Neural progenitor cell (in vitro differentiated cells): ENCODE results near the gene GABRG3. TPM values are rescaled to one million over a fixed set of nuclear protein-coding genes. Genes with fewer than 3 reads are reported as not detected.

Source experiments
- DNase-seq: peaks from one replicate; pipeline ENCODE4 v3.0.0-alpha.2; 2016; ENCODE audit warnings: low spot score
- H2AFZ ChIP-seq: fragments of 200-600 bp; sonication (generic); replicated peaks from 2 replicates; pipeline ENCODE4 v1.6.1; 2016; ENCODE audit warnings: antibody characterized with exemption
- H3F3A ChIP-seq: fragments of 200-600 bp; sonication (generic); 2 replicates; pipeline ENCODE4 v1.6.1; 2016; ENCODE audit warnings: antibody characterized with exemption, low read depth
- H3K27ac ChIP-seq: fragments of 200-600 bp; sonication (generic); 2 replicates; pipeline ENCODE4 v1.5.1; 2016; ENCODE audit warnings: mild to moderate bottlenecking
- H3K27me3 ChIP-seq: fragments of 200-600 bp; sonication (generic); 2 replicates; pipeline ENCODE4 v1.6.1; 2016; ENCODE audit warnings: mild to moderate bottlenecking, moderate library complexity
- H3K36me3 ChIP-seq: fragments of 200-600 bp; sonication (generic); 2 replicates; pipeline ENCODE4 v1.5.1; 2016
- H3K4me1 ChIP-seq: fragments of 200-600 bp; sonication (generic); 2 replicates; pipeline ENCODE4 v1.6.1; 2016; ENCODE audit warnings: mixed run types
- H3K4me2 ChIP-seq: fragments of 200-600 bp; sonication (generic); 2 replicates; pipeline ENCODE4 v1.6.1; 2016
- H3K4me3 ChIP-seq: fragments of 200-600 bp; sonication (generic); 2 replicates; pipeline ENCODE4 v1.5.1; 2016
- H3K79me2 ChIP-seq: fragments of 200-600 bp; sonication (generic); 2 replicates; pipeline ENCODE4 v1.6.1; 2016; ENCODE audit warnings: low read depth
- H3K9ac ChIP-seq: fragments of 200-600 bp; sonication (generic); 2 replicates; pipeline ENCODE4 v1.6.1; 2016
- H3K9me3 ChIP-seq: fragments of 200-600 bp; sonication (generic); 2 replicates; pipeline ENCODE4 v1.5.1; 2016; ENCODE audit warnings: low read depth
- H4K20me1 ChIP-seq: fragments of 200-600 bp; sonication (generic); 2 replicates; pipeline ENCODE4 v1.6.1; 2016; ENCODE audit warnings: low read depth
- H3K27ac Mint-ChIP-seq: 3 replicates; pipeline ENCODE4 v1.8.0; 2021; ENCODE audit warnings: mixed read lengths
- H3K27me3 Mint-ChIP-seq: 2 replicates; pipeline ENCODE4 v1.8.0; 2022; ENCODE audit warnings: low read depth, mild to moderate bottlenecking, inconsistent platforms, moderate library complexity, mixed read lengths; ENCODE audit not compliant: insufficient read depth
- H3K36me3 Mint-ChIP-seq: 3 replicates; pipeline ENCODE4 v1.8.0; 2021; ENCODE audit warnings: mixed read lengths
- H3K4me1 Mint-ChIP-seq: 3 replicates; pipeline ENCODE4 v1.8.0; 2021; ENCODE audit warnings: mixed read lengths
- H3K4me3 Mint-ChIP-seq: 3 replicates; pipeline ENCODE4 v1.8.0; 2021; ENCODE audit warnings: mild to moderate bottlenecking, moderate library complexity, mixed read lengths
- H3K9me3 Mint-ChIP-seq: 3 replicates; pipeline ENCODE4 v1.8.0; 2020; ENCODE audit warnings: mixed read lengths
- EZH2 ChIP-seq: fragments of 200-600 bp; sonication (generic); IDR thresholded peaks from 2 replicates; pipeline ENCODE4 v1.6.1; 2017; ENCODE audit warnings: antibody characterized with exemption, mild to moderate bottlenecking, moderate library complexity
- EZH2phosphoT487 ChIP-seq: fragments of 200-600 bp; sonication (generic); IDR thresholded peaks from 2 replicates; pipeline ENCODE4 v1.6.1; 2017; ENCODE audit warnings: antibody characterized with exemption
- total RNA-seq: library from RNA; depleted of rRNA; stranded (reverse); fragments of >200 nt; gene quantifications from 2 replicates; pipeline ENCODE4 v1.2.3, GENCODE V29; 2015; ENCODE audit warnings: low replicate concordance
- TF ChIP-seq, protein P1 (sequence below): fragments of 200-600 bp; sonication (generic); IDR thresholded peaks from 2 replicates; pipeline ENCODE4 v1.5.1; 2017; ENCODE audit warnings: antibody characterized with exemption, mild to moderate bottlenecking

GABRG3 gene
- total RNA-seq, 1 donor from 2014 or later = 3.4 TPM

DNA sequence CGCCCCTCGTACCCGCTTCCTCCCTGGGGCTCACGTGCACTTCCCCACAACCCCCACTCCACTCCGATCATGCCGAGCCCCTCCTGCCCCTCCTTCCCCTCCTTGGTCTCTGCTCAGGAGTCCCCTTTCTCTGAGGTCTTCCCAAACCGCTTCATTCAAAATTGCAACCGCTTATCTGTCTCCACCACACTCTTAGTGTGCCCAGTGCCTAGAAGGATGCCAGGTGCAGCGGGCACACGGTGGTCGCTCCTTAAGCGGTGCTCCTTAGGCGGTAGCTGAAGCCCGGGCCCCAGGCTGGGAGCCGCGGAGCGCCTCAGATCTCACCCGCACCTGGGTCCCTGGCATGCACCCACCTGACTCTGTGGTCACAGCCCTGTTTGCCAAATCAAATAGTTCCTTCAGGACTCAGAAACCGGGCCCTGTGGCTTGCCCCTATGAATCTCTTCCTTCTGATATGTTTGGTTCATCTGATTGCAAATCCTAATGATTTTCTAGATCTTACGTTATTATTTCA lies 603.6 kb downstream of the GABRG3 start:
- H3K9ac ChIP-seq = no peak overlapping the region
- H3K4me2 ChIP-seq = no peak overlapping the region
- H2AFZ ChIP-seq = peak overlapping the region; percentile 87
- no peaks in the 10 kb centered on the region for H3K79me2 ChIP-seq
- TF ChIP-seq EZH2 = no peak
- TF ChIP-seq, protein P1, sequence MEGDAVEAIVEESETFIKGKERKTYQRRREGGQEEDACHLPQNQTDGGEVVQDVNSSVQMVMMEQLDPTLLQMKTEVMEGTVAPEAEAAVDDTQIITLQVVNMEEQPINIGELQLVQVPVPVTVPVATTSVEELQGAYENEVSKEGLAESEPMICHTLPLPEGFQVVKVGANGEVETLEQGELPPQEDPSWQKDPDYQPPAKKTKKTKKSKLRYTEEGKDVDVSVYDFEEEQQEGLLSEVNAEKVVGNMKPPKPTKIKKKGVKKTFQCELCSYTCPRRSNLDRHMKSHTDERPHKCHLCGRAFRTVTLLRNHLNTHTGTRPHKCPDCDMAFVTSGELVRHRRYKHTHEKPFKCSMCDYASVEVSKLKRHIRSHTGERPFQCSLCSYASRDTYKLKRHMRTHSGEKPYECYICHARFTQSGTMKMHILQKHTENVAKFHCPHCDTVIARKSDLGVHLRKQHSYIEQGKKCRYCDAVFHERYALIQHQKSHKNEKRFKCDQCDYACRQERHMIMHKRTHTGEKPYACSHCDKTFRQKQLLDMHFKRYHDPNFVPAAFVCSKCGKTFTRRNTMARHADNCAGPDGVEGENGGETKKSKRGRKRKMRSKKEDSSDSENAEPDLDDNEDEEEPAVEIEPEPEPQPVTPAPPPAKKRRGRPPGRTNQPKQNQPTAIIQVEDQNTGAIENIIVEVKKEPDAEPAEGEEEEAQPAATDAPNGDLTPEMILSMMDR = no peak
- no peak for TF ChIP-seq EZH2phosphoT487
- no peaks in the 10 kb centered on the region for H4K20me1 ChIP-seq
- H3K27me3 ChIP-seq = no peaks in the 10 kb centered on the region
- H3K4me3 ChIP-seq = no peak overlapping the region
- Mint-ChIP-seq H3K9me3 (peaks cover 9% of the 10 kb centered on the region), H3K4me1 (peaks cover 18% of the 10 kb centered on the region), H3K4me3 (no peak overlapping the region), H3K36me3 (no peaks in the 10 kb centered on the region), H3K27ac (no peak overlapping the region), H3K27me3 (no peaks in the 10 kb centered on the region)
- H3K4me1 ChIP-seq = peaks cover 10% of the 10 kb centered on the region
- no peaks in the 10 kb centered on the region for H3K9me3 ChIP-seq
- peaks cover 9% of the 10 kb centered on the region for H3F3A ChIP-seq
- no peak for DNase-seq
- no peaks in the 10 kb centered on the region for H3K36me3 ChIP-seq
- H3K27ac ChIP-seq = no peak overlapping the region

DNA sequence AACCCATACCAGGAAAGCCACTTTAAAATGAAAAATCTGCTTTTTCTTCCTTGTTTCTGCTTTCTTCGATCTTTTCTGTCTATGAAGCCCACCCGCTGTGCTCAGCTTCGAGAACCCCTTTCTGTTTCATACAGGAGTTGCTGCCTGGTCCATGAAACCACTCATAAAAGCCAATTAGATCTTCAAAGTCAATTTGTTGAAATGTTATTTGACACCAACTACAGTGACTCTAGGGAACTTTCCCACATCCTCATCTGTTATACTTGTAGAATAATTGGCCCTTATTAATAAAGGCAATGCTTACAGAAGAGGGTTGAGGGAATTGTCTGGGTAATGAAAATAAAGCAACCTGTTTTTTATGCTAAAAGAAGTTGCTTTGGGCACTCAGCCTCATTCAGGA lies 604.5 kb downstream of the GABRG3 start:
- Mint-ChIP-seq H3K9me3 (peaks cover 12% of the 10 kb centered on the region), H3K27me3 (no peaks in the 10 kb centered on the region), H3K4me1 (peaks cover 18% of the 10 kb centered on the region), H3K36me3 (no peaks in the 10 kb centered on the region), H3K27ac (no peak overlapping the region), H3K4me3 (no peak overlapping the region)
- Histone ChIP-seq H3K27ac (no peak overlapping the region), H3K79me2 (no peaks in the 10 kb centered on the region), H3K4me1 (peaks cover 10% of the 10 kb centered on the region), H3F3A (peaks cover 9% of the 10 kb centered on the region), H3K4me2 (no peak overlapping the region), H3K9ac (no peak overlapping the region), H3K36me3 (no peaks in the 10 kb centered on the region), H4K20me1 (no peaks in the 10 kb centered on the region), H3K27me3 (no peaks in the 10 kb centered on the region), H2AFZ (no peak overlapping the region), H3K4me3 (no peak overlapping the region), H3K9me3 (no peaks in the 10 kb centered on the region)
- TF ChIP-seq, protein P1 = no peak
- TF ChIP-seq EZH2 (no peak), EZH2phosphoT487 (no peak)
- no peak for DNase-seq

DNA sequence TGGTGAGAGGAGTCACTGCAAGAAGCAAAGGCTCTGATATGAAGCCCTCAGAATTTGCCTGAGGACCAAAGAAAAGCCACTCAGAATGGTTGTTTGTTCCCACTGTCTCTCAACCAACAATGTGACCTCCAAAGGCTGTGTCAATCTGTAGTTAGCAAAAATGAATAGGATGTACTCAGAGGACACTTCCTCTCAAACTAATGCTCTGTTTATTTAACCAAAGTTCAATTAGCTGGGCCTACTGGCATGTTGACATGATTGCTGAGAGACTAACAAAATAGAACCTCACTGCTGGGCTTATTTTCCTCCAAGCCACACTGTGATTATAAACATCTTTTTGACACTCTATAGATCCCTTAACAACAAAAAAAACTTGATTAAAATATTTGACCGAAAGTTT lies 605.6 kb downstream of the GABRG3 start:
- Histone ChIP-seq H3F3A (peaks cover 9% of the 10 kb centered on the region), H3K27me3 (no peaks in the 10 kb centered on the region), H3K9me3 (no peaks in the 10 kb centered on the region), H4K20me1 (no peaks in the 10 kb centered on the region), H3K79me2 (no peaks in the 10 kb centered on the region), H3K27ac (no peak overlapping the region), H2AFZ (no peak overlapping the region), H3K4me1 (peaks cover 10% of the 10 kb centered on the region), H3K9ac (no peak overlapping the region), H3K36me3 (no peaks in the 10 kb centered on the region), H3K4me3 (no peak overlapping the region), H3K4me2 (no peak overlapping the region)
- H3K4me1 Mint-ChIP-seq = peaks cover 18% of the 10 kb centered on the region
- H3K9me3 Mint-ChIP-seq = peaks cover 12% of the 10 kb centered on the region
- DNase-seq = no peak
- H3K36me3 Mint-ChIP-seq = no peaks in the 10 kb centered on the region
- H3K27me3 Mint-ChIP-seq = no peaks in the 10 kb centered on the region
- TF ChIP-seq, protein P1 = no peak
- no peak for TF ChIP-seq EZH2phosphoT487
- no peak for TF ChIP-seq EZH2
- no peak overlapping the region for H3K4me3 Mint-ChIP-seq
- H3K27ac Mint-ChIP-seq = no peak overlapping the region
